ENCODE results near the gene ZNF580.

The ZNF580 gene

GRCh38 chr19:55650602-55651230 lies 9.9 kb downstream of the ZNF580 start:
- TF ChIP-seq GATA3 (IDR thresholded peaks at IDR 0.05; ENCODE audit: low read depth, low read length) (no peak), GATA2 (IDR thresholded peaks at IDR 0.05; ENCODE audit: low read depth, low read length) (no peak)

DNA sequence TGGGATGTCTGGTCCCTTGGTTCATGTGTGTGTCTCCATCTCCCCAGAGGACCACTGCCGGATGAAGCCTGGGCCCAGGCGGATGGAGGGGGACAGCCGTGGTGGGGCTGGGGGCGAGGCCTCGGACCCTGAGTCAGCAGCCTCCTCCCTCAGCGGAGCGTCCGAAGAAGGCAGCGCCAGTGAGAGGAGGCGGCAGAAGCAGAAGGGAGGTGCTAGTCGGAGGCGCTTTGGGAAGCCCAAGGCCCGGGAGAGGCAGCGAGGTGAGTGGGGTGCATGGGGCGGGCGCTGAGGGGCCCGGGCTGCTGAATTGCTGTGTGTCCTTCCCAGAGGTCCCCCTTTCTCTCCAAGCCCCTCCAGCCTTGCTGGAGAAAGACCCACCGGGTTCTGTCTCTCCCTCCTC lies 10.4 kb downstream of the ZNF580 start:
- TF ChIP-seq GATA2 (IDR thresholded peaks at IDR 0.05; ENCODE audit: low read depth, low read length) (no peak), GATA3 (IDR thresholded peaks at IDR 0.05; ENCODE audit: low read depth, low read length) (no peak)

DNA sequence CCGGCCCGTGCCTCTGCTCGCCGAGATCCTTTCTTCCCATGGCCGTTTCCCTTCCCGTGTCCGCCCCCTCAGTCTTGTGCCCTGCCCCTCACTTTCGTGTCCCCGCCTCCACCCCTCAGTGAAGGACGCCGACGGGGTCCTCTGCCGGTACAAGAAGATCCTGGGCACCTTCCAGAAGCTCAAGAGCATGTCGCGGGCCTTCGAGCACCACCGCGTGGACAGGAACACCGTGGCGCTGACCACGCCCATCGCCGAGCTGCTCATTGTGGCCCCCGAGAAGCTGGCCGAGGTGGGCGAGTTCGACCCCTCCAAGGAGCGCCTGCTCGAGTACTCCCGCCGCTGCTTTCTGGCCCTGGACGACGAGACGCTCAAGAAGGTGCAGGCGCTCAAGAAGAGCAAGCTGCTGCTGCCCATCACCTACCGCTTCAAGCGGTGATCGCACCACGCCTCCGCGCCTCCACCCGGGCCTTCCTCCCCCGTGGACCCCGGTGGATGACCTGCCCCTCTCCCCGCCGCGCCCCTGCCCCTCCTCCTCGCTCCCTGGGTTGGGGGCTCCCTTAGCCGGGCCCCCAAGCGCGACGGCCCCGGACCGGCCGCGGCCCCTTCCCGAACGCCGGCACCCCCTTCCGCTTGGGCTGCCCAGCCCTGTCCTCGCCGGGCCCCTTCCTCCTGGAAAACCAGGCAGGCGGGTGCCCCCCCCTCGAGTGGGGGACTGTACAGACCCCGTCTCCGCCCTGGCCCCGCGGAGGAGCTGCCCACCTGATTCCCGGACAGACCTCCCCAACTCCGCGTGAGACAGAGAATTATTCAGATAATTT lies 11.7 kb downstream of the ZNF580 start:
- TF ChIP-seq GATA2 (IDR thresholded peaks at IDR 0.05; ENCODE audit: low read depth, low read length) (no peak), GATA3 (IDR thresholded peaks at IDR 0.05; ENCODE audit: low read depth, low read length) (no peak)

DNA sequence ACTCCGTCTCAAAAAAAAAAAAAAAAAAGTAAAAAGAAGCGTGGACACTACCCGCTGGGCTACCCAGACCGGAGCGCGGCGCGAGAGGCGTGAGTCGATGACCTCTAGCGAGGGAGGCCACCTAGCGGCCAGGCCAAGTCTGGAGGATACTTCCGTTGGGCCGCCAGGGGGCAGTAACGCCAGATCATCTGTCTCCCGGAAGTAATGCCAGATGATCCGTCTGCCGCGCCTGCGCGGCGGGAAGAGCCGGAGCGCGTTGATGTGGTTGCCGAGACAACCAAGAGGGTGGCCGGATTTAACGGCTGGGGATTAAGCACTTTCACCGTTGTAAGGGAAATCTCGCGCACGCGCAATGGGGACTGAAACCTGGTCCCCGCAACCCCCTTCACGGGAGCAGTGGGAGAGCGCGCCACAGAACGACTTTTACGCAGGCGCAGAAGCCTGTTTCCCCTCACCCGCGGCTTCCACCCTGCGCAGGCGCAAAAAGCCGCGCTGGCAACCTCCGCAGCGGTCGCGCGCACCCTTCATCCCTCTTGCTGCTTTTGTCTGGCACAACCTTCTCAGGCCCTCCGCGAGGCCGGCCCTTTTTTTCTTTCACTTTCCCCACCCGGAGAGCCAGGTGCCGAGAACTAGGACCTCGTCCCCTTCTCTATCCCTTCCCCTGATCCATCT lies 13.0 kb downstream of the ZNF580 start:
- TF ChIP-seq GATA3 (IDR thresholded peaks at IDR 0.05; ENCODE audit: low read depth, low read length): no peak
- TF ChIP-seq GATA2 (IDR thresholded peaks at IDR 0.05; ENCODE audit: low read depth, low read length): no peak

- 0 out of 2 replicates have a peak, but pooled peaks have one; percentile 2 for TF ChIP-seq GATA2 (IDR thresholded peaks at IDR 0.05; ENCODE audit: low read depth, low read length)
- TF ChIP-seq GATA3 (IDR thresholded peaks at IDR 0.05; ENCODE audit: low read depth, low read length): no peak
Measured at GRCh38 chr19:55654323-55654867, 13.6 kb downstream of the ZNF580 start.

DNA sequence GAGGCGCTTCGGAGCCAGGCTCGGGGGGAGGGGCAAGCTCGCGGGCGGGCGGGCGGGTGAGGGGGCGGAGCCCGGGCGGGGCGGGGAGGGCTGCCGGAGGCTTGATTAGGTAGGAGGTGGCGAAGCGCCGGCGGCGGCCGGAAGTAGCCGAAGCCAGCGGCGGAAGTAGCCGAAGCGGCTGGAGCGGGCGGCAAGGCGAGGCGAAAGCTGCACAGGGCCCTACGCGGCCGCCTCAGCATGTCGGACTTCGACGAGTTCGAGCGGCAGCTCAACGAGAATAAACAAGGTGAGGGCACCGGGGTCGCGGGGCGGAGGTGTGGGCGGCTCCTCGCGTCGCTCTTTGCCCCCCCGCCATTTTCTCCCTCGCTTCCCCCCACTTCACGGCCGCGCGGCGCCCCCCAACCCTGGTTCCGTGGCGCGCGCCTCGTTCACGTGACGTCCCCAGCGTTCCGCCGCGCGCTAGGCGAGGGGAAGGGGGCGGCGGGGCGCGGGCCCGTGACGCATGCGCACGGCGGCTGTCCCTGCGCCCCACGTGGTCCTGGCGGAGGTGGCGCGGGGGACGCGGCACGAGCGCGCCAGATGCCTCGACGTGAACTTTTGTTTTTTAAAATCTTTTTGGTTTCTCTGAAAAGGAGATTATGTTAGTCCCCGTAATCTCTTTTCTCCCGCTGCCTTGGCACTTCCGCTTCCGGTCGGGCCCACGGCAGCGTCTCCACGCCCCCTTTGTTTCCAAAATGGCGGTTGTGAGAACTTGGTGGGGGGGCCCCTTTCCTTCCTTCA lies 14.3 kb downstream of the ZNF580 start, which contains the start of gene U2AF2:
TSS of gene U2AF2 (plus strand) at position 168 of the 780 bp plus-strand sequence. CDS start at position 238, 70 bp downstream.
- TF ChIP-seq GATA3 (IDR thresholded peaks at IDR 0.05; ENCODE audit: low read depth, low read length): no peak
- TF ChIP-seq GATA2 (IDR thresholded peaks at IDR 0.05; ENCODE audit: low read depth, low read length): no peak

DNA sequence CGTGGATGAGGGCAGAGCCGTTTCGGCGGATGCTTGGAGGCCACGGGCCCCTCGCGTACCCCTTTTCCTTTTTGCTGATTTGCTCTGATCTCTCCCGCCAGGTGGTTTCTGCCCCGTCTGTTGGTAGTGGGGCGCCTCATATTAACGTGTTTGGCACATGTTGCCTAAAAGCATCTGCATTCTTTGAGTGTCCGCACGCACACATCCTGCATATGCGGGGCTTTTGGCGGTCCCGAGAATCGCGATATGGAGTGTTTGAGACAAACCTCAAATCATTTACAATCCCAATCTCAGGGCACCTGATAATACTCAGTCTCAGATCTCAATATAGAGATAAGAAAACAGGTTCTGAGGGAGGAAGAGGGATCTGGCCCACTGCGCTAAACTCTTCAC lies 14.8 kb downstream of the ZNF580 start:
- TF ChIP-seq GATA2 (IDR thresholded peaks at IDR 0.05; ENCODE audit: low read depth, low read length) (no peak), GATA3 (IDR thresholded peaks at IDR 0.05; ENCODE audit: low read depth, low read length) (no peak)

GRCh38 chr19:55656552-55656951 lies 15.8 kb downstream of the ZNF580 start:
- no peak for TF ChIP-seq GATA3 (IDR thresholded peaks at IDR 0.05; ENCODE audit: low read depth, low read length)
- TF ChIP-seq GATA2 (IDR thresholded peaks at IDR 0.05; ENCODE audit: low read depth, low read length): no peak

DNA sequence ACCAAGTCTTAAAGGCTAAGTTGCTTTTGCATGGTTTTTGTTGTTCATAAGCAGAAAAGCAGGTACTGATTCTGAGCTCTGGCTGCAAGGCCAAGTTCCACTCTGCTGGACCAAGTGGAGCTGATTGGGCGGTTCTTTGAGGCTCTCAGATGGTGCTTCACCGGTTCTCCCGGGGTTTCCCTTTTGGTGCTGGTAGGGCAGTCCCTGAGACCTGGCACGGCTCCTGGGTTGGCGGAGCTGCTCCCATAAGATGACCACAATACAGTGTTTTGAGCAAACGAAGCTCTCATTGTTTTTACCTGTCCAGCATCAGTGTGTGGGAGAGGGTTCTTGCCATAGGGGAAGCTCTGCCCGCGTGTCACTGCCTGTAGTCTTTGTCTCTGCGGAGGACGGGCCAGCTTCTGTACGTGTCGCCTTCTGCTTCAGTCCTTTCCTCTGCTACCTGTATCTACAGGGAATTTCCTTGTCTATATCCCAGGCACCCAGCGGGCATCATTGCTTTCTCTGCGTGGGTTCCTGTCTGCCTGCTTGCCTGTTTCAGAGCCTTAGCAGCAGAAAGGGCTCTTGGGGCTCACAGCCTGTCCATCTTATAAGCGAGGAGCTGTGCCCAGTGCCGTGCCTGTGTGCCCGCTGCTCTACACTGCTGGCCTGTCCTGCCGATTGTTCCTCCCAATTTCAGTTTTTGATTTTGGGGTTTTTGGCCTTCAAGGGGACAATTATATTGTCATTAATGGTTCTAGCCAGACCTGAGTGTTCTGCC lies 16.4 kb downstream of the ZNF580 start:
- TF ChIP-seq GATA2 (IDR thresholded peaks at IDR 0.05; ENCODE audit: low read depth, low read length) (no peak), GATA3 (IDR thresholded peaks at IDR 0.05; ENCODE audit: low read depth, low read length) (no peak)

GRCh38 chr19:55658846-55659459 lies 18.2 kb downstream of the ZNF580 start:
- no peak for TF ChIP-seq GATA2 (IDR thresholded peaks at IDR 0.05; ENCODE audit: low read depth, low read length)
- TF ChIP-seq GATA3 (IDR thresholded peaks at IDR 0.05; ENCODE audit: low read depth, low read length): no peak

DNA sequence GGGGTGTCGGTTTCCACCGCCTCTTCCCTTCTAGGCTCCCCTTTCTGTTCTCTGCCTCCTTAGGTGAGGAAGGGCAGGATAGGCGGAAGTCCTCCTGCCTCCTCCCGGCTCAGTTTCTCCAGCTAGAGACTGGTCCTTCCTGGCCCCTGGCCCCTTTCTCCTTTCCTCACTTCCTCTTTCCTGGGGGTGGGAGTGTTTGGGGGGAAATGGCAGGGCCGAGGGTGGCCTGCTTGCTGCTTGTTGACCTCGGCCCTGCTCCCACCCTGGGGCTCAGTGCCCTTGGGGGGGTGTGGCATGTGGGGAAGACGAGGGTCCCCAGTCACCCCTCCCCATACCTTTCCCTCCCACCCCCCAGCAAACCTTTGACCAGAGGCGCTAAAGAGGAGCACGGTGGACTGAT lies 19.0 kb downstream of the ZNF580 start:
- TF ChIP-seq GATA3 (IDR thresholded peaks at IDR 0.05; ENCODE audit: low read depth, low read length) (no peak), GATA2 (IDR thresholded peaks at IDR 0.05; ENCODE audit: low read depth, low read length) (no peak)

DNA sequence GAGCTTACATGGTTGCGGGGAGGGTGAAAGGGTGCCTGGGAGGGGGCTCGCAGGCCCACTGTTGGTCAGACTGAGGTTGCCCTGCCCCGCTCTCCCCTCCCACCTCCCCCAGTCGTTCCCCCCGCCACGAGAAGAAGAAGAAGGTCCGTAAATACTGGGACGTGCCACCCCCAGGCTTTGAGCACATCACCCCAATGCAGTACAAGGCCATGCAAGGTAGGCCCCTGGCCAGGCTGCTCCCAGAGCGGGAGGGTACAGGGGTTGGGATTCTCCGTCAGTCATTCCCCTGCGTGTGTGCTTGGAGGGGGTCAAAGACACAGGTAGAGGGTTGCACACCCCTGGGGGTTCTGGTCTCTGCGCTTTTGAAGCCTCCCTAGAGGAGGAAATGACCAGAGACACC lies 19.6 kb downstream of the ZNF580 start:
- TF ChIP-seq GATA2 (IDR thresholded peaks at IDR 0.05; ENCODE audit: low read depth, low read length): no peak
- no peak for TF ChIP-seq GATA3 (IDR thresholded peaks at IDR 0.05; ENCODE audit: low read depth, low read length)
